ENCODE measurements around the gene RYR1. TPM values are rescaled to one million over a fixed set of nuclear protein-coding genes. Genes with fewer than 3 reads are reported as not detected.
"Not testable (repeated sequence)": the region's sequence is repeated elsewhere in the genome, so short reads cannot be mapped to it uniquely, and the experiment has no call there.

The RYR1 gene
- total RNA-seq, 1 experiment from 2014 or later, result not detected

DNA sequence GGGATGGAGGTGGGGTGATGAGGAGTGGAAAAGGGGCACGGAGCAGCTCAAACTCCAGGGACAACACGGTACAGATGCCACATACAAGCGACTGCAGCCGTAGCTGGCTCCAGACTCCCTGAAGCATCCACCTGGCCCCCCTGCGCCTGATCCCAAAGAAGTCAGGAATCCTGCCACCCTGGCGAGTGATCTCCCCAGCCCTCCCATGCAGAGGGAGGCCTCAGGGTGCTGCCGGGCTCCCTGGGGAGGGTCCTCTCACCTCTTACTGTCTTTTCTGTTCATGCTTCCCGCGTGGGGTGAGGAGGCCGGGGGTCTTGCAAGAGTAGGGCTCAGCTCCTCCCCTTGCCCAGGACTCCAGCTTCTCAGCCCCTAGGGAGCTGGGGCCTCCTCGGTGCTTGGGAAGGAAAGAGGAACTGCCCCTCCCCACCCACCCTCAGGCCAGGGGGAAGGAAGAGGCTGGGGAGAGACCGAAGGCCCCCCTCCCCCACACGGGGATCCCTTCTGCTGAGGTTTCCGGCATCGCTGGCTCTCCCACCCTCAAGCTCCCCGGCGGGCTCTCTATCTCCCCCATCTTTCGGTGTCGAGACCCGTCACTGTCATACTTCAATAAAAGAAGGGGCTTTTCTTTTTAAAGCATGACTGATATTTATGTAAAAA lies 7.6 kb upstream of the RYR1 start, which contains the start of gene RASGRP4:
Gene RASGRP4 (minus strand): TSS at position 410 of the 657 bp plus-strand sequence. CDS start 128 bp downstream, at position 282.
- DNase-seq (ENCODE audit: low read depth), result no peak

DNA sequence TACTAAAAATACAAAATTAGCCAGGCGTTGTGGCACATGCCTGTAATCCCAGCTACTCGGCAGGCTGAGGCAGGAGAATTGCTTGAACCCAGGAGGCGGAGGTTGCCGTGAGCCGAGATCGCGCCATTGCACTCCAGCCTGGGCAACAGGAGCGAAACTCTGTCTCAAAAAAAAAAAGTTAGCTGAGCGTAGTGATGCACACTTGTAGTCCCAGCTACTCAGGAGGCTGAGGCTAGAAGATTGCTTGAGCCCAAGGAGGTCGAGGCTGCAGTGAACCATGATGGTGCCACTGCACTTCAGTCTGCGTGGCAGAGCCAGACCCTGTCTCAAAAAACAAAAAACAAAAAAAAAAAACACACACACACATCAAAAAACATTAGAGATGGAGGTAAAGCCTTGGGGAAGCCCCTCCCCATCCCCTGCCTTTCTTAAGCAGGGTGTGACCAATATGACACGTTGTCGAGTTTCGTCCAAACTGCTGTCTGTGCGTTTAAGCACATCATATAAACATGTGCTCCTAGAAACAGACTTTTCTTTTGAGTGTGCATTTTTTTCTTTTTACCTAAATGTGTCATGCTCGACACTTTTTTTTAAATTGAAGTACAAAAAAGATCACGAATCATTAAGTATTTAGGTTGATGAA lies 6.3 kb upstream of the RYR1 start:
- not testable (repeated sequence) for DNase-seq (ENCODE audit: low read depth)

DNA sequence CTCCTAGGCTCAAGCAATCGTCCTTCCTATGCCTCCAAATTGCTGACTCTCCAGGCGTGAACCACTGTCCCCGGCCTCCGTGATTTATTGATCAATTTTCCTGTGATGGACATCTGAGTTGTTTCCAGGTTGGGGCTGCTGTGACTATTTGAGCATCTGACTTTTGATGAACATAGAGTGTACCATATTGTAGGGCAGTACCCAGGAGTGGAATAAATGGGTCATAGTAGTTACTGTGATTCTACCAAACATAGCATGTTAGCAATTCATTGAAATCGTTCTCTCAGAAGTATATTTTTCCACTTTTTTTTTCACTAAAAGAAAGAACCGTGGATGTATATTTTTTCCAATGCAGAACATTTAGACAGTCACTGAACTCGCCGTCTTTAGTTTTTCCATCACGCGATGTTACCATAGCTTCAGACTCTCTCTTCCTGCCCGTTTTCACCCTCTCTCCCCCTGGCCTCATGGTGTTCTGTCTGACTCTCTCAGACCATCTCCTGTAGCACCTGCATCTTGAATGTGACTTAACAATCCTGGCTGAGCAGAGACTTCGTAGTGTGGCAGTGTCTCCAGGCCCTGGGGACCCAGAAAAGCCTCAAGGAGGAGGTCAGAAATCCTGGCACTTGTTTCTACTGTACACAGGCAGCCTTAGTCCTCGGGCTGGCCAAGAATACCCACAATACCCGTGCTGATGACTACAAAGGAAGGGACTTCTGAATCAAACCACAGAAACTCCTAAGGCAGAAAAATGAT lies 4.3 kb upstream of the RYR1 start:
- DNase-seq (ENCODE audit: low read depth), result peak; percentile 54

DNA sequence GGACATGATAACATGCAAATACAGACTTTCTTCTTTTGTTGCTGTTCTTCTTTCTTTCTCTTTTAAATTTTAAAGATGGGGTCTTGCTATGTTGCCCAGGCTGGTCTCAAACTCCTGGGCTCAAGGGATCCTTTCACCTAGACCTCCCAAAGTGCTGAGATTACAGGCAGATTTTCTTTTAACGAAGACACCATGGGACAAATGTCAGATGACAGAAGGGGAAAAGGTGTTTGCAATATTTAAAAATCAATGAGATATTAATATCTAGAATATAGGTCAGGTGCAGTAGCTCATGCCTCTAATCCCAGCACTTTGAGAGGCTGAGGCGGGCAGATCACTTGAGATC lies 3.7 kb upstream of the RYR1 start:
- DNase-seq (ENCODE audit: low read depth), result no peak

DNA sequence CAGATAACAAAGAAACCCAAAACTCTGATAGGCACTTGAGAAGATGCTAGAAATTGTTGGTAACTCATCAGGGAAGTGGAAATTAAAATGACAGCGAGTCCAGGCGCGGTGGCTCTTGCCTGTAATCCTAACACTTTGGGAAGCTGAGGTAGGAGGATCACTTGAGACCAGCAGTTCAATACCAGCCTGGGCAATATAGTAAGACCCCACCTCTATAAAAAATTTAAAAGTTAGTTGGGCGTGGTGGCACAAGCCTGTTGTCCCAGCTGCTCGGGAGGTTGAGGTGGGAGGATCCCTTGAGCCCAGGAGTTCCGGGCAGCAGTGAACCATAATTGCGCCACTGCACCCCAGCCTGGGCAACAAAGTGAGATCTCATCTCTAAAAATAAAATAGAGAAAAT lies 2.6 kb upstream of the RYR1 start:
- DNase-seq (ENCODE audit: low read depth), result no peak

- no peak for DNase-seq (ENCODE audit: low read depth)
Measured at GRCh38 chr19:38434549-38435051, 1.1 kb downstream of the RYR1 start.

- DNase-seq (ENCODE audit: low read depth), result no peak
Measured at GRCh38 chr19:38437295-38437694, 3.8 kb downstream of the RYR1 start.

DNA sequence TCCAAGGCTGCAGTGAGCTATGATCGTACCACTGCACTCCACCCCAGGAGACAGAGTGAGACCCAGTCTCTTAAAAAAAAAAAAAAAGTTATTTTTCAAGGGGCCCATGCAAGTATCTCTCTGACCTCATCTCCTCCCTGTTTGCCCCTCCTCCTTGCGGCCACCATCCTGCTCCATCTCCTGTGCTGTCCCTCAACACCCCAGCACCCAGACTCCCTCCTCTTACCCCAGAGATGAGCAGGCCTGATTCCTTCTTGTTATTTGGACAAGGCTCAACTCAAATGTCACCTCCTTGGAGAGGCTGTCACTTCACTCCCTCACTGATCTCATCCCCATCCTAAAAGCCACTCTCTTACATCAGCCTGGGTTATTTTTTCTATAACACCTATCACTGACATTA lies 4.4 kb downstream of the RYR1 start:
- no peak for DNase-seq (ENCODE audit: low read depth)

DNA sequence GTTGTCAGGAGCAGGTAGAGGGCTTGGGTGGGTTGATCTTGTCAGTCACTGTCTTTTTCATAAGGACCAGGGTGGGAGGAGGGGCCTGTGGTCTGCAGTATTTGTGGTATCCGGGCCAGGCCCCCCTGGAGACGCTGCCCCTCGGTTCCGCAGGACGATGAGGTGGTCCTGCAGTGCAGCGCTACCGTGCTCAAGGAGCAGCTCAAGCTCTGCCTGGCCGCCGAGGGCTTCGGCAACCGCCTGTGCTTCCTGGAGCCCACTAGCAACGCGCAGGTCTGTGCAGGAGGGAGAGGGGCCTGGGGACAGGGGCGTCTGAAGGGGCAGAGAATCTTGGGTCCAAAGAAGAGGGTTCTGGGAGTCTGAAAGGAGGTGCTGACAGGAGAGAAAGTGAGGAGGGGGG lies 7.1 kb downstream of the RYR1 start:
- DNase-seq (ENCODE audit: low read depth), result no peak

DNA sequence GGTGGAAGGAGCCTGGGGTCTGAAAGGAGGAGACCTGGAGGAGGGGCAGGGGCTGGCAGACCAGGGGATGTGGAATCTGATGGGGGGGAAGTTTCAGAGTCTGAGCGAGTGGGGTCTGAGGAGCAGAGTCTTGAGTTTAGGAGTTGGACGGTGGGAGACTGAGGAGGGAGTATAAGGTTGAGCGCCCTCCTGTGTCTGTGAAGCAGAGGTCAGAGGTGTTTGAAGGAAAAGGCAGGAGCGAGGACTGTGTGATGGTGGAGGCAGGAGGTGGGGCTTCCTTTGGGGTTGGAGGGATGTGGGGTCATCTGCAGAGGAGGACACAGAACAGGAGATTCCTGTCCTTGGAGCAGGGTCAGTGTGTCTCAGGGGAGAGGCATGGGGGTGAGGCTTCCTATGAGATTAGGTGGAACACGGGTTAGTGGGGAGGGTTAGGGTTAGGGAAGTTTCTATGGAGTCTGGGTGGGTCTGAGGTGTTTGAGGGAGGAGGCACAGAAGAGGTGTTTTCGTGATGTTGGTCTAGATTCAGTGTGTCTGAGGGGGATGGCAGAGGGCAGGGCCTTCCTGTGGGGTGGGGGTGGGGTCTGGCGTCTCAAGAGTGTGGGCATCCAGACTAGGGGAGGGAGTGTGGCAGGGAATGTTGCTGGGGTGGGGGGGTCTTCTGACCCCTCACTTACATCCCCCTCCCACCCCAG lies 8.3 kb downstream of the RYR1 start:
- DNase-seq (ENCODE audit: low read depth), result no peak

DNA sequence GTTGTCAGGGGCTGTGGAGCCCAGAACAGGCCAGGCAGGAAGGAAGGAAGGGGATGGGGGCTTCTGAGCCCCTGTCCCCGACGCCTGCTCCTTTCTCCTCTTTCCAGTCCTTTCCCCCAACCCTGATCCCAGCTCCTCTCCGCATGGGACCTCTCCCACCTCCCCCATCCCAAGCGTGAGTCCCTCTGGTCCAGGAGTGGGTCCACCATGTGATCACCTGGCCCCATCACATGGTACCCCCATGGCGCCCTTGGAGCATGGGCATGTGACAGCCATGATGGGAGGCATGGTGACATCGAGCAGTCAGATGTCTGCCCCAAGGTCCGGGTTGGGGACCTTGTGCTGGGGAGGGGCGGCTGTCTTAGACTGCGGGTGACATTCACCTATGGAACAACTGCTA lies 9.2 kb downstream of the RYR1 start:
- no peak for DNase-seq (ENCODE audit: low read depth)

- DNase-seq (ENCODE audit: low read depth), result no peak
Measured at GRCh38 chr19:38443458-38443999, 10.0 kb downstream of the RYR1 start.

DNA sequence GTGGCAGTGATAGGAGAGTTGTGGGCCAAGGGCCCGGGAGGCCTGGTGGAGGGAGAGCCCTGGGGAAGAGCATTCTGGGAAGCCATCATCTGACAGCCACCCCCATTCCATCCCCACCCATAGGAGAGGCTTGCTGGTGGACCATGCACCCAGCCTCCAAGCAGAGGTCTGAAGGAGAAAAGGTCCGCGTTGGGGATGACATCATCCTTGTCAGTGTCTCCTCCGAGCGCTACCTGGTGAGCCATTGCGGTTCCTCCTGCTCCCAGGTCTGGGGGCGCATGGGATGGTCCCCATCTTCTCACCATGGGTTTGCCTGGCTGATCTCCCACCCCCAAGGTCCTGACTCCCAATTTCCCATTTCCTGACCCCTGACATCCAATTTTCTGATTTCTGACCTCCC lies 10.5 kb downstream of the RYR1 start:
- DNase-seq (ENCODE audit: low read depth), result no peak

- no peak for DNase-seq (ENCODE audit: low read depth)
Measured at GRCh38 chr19:38445362-38445761, 11.9 kb downstream of the RYR1 start.

DNA sequence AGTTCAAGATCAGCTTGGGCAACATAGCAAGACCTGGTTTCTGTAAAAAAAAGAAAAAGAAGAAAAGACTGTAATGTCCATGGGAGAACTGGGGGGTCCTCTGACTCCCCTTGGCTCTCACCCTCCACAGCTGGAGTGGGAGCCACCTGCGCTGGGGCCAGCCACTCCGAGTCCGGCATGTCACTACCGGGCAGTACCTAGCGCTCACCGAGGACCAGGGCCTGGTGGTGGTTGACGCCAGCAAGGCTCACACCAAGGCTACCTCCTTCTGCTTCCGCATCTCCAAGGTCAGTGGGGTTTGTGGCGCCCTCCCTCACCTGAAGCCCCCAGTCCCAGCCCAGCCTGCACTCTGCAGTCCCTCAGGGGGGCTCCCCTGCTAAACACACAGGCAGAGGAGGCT lies 14.7 kb downstream of the RYR1 start:
- no peak for DNase-seq (ENCODE audit: low read depth)

- no peak for DNase-seq (ENCODE audit: low read depth)
Measured at GRCh38 chr19:38449518-38449917, 16.0 kb downstream of the RYR1 start.

DNA sequence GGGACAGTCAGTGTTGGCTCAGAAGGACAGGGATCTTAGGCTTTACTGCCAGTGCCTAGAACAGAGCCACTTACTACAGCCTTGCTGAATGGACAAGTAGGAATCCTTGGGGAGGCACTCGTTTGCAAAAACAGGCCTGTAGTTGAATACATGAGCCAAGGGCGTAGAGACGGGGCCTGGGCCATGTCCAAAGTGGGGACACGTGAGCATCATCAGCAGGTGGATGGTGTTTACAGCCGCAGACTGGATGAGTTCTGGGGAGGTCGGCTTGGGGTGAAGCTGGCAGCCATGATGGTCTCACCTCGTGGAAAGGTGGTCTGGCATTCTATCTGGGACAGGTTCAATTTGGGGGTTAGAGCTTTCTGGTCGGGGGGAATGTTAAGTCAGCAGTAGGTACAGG lies 17.5 kb downstream of the RYR1 start:
- DNase-seq (ENCODE audit: low read depth), result no peak

- DNase-seq (ENCODE audit: low read depth), result no peak
Measured at GRCh38 chr19:38451629-38452028, 18.1 kb downstream of the RYR1 start.

DNA sequence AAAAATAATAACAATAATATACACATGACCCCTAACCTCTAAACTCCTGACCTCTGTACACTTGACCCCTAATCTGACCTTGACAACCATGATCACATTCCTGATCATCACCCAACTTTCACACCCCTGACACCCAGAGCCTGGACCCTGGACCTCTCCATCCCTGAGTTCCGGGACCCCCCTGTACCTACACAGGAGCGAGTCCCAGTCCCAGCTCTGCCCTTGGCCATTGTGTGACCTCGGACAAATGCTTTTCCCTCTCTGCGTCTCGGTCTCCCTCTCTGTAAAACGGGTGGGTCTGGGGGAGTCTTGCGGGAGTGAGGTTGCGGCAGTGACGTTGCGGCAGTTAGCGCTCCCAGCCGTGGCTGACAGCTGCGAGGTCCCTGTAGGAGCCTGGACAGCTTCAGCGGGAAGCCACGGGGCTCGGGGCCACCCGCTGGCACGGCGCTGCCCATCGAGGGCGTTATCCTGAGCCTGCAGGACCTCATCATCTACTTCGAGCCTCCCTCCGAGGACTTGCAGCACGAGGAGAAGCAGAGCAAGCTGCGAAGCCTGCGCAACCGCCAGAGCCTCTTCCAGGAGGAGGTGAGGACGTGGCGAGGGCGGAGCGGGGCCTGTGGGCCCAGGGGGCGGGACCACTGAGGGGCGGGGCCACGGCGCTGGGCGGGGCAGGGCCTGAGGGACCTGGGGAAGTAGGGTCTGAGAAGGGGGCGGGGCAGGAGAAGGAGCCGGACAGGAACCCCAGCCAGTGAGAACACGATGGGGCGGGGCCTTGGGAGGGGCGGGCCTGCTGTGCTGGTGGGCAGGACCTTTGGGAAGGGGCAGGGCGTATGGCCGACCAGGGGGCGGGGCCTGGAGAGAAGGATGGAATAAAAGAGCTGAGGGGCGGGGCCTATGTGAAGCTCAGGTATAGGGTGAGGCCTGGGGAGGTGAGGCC lies 19.2 kb downstream of the RYR1 start:
- DNase-seq (ENCODE audit: low read depth), result no peak

DNA sequence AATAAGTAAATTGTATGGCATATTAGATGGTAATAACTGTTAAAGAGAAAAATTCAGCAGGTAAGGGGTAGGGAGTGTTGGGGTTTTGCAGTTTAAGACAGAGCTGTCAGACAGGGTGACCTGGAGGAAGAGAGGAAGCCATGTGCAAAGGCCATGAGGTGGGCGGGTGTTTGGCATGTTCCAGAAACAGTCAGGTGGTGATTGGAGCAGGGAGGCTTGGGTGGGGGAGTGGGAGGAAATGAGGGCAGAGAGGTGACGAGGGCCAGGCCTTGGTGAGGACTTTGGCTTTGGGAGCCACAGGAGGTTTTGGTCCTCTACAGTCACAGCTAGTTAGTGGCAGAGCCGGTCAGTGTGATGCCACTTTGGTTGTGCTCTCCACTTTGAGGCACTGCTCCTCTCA lies 20.1 kb downstream of the RYR1 start:
- DNase-seq (ENCODE audit: low read depth), result no peak

DNA sequence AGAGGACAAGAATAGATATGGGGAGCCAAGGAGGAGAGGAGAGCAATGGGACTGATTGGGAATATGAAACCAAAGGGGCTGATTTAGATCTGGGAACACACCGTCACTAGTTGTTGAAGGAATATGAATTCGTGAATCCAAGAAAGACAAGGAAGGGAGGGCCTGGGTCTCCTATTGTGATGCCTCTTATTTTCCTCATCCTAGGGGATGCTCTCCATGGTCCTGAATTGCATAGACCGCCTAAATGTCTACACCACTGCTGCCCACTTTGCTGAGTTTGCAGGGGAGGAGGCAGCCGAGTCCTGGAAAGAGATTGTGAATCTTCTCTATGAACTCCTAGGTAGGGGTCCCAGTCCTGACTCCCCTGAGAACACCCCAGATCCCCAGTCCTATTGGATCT lies 21.5 kb downstream of the RYR1 start:
- DNase-seq (ENCODE audit: low read depth), result peak; percentile 33

All from M059J (cell line).